GM12801 (cell line): ENCODE measurements around the gene WFDC9.

Source experiments
- TF ChIP-seq, protein P1 (sequence below): IDR thresholded peaks from one replicate; pipeline ENCODE4 v1.5.1; 2011; ENCODE audit warnings: control low read depth; ENCODE audit not compliant: insufficient read length; ENCODE audit errors: extremely low read depth

WFDC9 gene

DNA sequence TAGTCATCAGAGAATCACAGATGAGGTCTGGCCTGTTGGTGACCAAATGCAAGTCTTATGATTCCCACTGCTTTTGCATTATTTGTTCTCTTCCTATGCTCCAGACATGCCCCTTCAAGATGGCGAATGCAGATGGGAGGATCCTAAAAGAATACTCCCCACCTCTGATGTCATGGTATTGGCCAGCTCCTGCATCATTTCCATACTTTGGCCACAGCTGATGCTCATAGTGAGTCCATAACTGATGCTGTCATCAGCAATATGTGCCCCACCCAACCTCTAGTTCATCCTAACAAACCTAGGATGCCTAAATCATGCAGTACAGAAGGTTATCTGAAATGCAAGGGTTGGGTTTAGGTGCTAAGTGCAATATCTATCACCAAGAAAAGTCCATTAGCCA, 5.4 kb upstream of the WFDC9 start:
- TF ChIP-seq, protein P1, sequence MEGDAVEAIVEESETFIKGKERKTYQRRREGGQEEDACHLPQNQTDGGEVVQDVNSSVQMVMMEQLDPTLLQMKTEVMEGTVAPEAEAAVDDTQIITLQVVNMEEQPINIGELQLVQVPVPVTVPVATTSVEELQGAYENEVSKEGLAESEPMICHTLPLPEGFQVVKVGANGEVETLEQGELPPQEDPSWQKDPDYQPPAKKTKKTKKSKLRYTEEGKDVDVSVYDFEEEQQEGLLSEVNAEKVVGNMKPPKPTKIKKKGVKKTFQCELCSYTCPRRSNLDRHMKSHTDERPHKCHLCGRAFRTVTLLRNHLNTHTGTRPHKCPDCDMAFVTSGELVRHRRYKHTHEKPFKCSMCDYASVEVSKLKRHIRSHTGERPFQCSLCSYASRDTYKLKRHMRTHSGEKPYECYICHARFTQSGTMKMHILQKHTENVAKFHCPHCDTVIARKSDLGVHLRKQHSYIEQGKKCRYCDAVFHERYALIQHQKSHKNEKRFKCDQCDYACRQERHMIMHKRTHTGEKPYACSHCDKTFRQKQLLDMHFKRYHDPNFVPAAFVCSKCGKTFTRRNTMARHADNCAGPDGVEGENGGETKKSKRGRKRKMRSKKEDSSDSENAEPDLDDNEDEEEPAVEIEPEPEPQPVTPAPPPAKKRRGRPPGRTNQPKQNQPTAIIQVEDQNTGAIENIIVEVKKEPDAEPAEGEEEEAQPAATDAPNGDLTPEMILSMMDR: no peak

DNA sequence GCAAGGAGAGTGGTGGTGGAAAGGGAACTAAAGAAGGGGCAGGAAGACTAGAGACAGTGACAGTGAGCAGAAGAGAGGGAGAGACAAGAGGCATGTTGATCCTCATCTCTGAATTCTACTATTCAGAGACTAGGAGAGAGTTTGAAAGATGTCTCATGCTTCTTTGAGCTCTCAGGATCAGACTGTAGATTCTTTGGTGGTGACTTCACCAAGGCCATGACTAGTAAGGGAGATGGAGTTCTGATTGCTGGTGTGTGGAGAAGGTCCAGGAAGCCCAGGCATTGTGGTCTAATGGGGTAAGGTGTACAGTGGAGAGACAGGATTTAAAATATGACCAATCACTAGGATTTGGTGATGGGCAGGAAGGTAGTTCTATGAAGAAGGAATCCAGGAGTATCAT, 713 bp downstream of the WFDC9 start:
- TF ChIP-seq, protein P1: no peak

DNA sequence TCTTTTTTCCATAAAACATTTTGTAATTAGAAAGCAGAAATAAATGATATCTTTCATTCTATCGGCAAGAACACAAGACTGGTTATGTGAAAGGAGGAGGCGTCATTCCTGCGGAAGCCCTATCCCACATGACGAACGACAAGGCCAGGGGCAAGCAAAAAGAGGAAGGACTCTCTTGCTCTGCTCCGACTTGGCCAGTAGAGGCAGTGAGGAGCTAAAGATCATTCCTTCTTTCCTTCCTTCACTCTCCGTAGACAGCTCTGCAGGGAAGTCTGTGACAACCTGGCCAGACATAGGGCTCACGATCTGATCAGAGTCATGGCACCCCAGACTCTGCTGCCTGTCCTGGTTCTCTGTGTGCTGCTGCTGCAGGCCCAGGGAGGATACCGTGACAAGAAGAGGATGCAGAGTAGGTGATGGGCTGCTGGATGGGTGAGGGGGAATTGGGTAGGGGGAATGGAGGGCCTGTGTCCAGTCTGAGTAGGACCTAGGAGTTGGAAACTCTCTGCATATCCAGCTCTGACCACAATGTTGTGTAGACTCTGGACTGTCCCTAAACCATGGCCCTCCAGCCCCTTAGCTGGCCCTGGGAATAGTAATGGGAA, 1.5 kb downstream of the WFDC9 start, which contains the start of gene WFDC10A:
TSS of gene WFDC10A (plus strand) at position 244 of the 605 bp plus-strand sequence. CDS start at position 319, 75 bp downstream.
- TF ChIP-seq, protein P1: no peak

DNA sequence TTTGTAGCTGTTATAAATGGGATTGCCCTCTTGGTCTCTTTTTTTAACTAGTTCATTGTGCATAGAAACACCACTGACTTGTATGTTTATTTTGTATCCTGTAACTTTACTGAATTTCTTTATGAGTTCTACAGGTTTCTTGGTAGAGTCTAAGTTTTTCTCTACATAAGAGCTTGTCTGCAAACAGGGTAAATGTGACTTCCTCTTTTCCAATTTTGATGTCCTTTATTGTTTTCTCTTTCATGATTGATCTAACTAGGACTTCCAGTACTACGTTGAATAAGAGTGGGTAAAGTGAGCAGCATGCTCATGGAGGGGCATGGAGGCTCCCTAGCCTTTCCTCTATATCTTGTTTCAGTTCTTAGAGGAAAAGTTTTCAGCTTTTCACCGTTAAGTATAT, 4.5 kb downstream of the WFDC9 start:
- TF ChIP-seq, protein P1: no peak

DNA sequence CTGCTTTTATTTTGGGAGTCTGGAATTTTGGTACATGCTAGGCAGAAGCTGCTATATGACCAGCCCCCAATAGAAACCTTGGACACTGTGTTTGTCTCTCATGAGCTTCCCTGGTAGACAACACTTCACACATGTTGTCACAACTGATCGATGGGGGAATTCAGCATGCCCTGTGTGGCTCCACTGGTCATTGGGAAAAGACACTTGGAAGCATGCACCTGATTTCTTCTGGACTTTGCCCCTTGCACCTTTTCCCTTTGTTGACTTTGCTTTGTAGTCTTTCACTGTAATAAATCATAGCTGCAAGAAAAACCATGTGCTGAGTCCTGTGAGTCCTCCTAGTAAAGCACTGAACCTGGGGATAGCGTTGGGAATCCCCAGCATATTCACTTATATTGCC, 9.5 kb downstream of the WFDC9 start:
- TF ChIP-seq, protein P1: no peak

DNA sequence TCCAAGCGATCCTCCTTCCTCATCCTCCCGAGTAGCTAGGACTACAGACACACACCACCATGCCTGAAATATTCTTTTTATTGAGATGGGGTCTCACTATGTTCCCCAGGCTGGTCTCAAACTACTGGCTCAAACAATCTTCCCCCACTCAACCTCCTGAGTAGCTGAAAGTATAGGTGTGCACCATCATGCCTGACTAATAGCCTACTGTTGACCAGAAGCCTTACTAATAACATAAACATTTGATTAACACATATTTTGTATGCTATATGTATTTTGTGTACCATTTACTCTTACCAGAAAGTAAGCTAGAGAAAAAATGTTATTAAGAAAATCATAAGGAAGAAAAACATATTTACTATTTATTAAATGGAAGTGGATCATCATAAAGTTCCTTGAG, 13.5 kb downstream of the WFDC9 start:
- TF ChIP-seq, protein P1: no peak

DNA sequence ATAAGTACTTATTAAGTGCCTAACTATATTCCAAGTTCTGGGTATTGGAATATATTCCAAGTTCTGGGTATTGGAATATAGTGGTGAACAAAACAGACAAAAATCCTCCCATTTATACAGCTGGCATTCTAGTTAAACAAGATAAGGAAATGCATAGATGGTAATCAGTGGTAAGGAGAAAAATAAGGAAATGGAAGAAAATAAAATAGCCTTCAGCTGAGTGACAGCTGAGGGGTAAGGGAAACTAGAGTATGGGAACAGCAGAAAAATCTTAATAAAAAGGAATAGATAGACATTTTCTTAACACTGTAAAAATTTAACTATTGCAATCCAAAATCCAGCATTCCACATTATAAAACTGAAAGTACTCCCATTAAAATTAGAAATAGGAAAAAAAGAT, 18.8 kb downstream of the WFDC9 start:
- TF ChIP-seq, protein P1: no peak
